Suppressor macrophage treated with lipopolysaccharide for 4 hours (primary cell): ENCODE measurements around the gene ZC3H4.
A peak's percentile ranks its signal among the peaks of the same experiment; 100 is the strongest.
"Not testable (repeated sequence)": the region's sequence is repeated elsewhere in the genome, so short reads cannot be mapped to it uniquely, and the experiment has no call there.

Experiments
- DNase-seq: peaks from one replicate; pipeline ENCODE4 v3.0.0-alpha.2; 2020

ZC3H4 gene

DNA sequence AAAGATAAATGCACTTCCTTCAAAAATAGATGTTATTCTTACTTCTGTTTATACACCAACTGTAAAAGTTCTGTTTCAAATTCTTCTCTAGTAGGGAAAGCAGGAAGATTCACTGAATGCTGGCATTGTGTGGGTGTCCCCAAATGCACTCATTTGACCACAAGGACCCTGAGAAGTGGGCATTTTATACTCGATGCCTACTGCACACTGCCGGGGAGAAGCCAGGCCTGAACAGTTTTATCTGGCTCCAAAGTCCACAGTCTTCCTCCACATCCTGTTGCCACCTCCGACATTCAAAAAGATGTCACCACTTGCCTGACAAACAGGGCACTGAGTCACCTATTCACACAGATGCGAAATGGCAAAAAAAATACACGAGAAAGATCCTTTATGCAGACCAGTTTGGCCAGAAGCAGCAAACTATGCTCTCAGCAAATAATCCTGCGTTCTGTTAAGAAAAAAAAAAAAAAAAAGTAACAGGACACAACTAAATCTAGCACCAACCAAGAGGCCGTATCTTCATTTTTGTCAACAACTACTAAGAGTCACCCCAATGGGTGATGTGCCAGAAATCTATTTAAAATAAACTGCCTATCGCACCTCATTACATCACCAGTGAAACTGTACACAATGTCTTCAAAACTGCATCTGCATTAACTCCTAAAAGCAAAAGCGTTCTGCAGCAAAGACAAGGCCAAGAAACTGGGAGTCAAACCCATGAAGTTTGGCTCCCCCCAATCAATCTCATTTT lies 6.2 kb downstream of the ZC3H4 start:
- DNase-seq: peak; percentile 44

DNA sequence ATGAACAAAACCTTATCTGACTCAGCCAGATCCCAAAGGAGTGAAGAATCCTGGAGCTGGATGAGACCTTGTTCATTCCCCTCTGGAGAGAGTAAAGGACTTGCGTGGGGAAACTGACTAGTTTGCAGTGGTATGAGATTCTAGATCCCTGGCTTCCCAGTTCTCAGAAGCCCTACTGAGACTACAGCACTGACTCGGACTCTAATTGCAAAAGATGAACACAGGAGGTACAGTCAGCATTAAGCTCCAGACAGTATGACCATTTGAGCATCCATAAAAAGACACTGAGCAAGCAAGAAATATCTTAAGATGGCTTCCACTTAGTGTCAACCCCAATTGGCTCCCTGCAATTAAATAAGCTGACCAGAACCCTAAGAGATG lies 6.8 kb downstream of the ZC3H4 start:
- peak; percentile 29 for DNase-seq

DNA sequence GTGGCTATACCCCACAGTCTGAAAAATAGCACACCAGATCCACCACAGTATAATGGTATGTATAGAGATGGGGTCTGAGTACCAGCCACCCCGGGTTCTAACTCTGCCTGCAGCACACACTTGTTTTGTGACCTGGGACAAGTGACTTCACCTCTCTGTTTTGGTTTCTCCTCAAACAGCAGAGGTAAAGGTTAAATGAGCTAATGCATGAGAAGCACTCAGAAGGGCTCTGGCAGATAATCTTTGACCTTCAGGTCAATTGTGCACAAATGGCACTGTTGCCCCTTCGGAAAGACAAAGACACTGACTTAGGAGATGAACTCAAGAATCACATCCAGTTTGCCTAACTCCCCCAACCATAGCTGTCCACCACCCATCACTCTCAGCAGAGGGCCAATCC lies 7.7 kb downstream of the ZC3H4 start:
- DNase-seq: no peak

DNA sequence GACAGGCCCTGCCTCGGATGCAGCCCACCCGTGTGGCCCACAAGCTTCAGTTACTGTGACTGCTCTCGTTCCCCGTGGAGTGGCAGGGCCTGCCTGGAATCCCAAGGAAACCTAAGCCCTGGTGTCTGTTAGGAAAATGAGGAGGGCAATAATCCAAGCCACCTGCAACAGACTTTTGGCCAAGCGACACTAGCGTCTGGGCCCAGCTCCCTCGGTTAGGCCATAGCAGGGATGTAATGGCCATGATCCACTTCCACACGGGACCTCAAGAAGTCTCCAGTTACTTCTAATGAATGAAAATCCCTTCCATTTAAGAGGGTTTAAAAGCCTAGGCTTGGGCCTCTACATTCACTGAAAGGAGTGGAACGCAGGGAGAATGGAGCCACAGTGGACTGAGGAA lies 8.9 kb downstream of the ZC3H4 start:
- no peak for DNase-seq

DNA sequence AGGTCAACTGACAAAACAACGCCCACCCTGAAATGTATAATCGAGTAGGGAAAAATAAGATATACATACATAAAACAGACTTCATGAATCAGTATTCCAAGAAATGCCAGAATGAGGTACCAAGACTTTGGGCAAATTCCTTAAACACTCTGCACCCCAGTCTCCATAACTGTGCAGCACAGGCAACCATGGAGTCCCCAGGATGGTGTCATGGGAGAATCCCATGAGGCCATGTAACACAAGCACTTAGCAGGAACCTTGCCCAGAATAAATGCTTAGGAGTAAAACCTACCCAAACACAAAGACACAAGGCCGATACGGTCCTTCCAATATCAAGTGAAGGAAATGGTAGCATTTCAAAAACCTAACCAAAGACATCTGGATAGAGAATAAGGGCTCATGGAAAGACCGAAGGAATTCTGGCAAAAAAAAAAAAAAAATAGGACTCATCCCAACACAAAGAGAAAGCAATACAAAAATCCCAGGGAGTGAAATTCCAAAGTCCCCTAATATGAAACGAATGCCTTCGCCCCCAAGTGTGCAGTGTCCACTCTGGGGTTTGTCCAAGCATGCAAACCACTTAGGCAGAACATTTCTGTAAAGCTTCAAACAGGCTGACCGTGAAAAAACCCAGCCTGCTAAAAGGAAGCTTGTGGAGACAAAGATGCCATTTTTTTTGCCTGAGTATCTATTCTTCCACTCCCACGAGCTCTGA lies 11.1 kb downstream of the ZC3H4 start:
- DNase-seq: no peak

DNA sequence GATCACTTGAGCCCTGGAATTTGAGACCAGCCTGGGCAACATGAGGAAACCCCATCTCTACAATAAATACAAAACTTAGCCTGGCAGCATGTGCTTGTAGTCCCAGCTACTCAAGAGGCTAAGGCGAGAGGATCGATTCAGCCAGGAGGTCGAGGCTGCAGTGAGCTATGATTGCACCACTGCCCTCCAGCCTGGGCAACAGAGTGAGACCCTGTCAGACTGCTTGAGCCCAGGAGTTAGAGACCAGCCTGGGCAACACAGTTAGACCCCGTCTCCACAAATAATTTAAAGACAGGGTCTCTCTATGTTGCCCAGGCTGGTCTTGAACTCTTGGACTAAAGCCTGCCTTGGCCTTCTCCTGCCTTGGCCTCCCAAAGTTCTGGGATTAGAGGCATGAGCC lies 12.5 kb downstream of the ZC3H4 start:
- not testable (repeated sequence) for DNase-seq

DNA sequence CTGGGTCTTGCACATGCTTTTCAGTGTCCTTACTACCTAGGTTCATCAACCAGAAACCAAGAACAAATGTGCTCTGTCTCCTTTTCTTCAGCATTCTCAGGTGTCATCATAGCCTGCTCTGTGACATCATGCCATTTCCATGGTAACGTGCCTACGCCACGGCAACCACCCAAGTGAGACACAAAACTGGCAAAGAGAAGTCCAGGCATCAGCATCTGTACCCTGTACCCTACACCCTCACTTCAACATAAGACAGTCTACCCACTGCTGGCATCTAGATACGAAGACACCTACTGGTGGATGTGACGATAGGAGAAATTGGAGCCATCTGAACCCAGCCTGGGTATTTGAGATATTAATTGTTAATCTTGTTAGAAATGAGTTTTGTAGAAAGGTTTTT lies 13.3 kb downstream of the ZC3H4 start:
- DNase-seq: no peak

DNA sequence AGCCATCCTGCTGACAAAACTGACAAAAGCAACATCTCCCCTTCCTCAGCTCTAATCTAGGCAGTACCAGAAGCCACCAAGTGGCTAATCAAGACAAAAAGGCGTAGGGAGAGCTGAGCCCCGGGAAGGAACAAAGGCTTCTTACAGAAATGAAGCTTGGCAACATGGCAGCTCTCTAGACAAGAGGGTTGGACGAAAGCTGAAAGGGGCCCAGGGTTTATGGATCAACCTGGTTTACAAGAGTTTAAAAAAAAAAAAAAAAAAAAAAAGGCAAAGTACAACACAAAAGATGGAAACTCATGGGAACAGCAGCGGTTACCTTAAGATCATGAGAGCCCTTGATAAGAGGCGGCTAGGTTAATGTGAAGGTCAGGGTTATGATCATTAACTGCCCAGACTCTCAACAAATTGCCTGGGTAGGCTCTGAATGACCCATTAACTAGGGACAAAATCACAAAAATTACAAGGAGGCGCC lies 14.0 kb downstream of the ZC3H4 start:
- no peak for DNase-seq

DNA sequence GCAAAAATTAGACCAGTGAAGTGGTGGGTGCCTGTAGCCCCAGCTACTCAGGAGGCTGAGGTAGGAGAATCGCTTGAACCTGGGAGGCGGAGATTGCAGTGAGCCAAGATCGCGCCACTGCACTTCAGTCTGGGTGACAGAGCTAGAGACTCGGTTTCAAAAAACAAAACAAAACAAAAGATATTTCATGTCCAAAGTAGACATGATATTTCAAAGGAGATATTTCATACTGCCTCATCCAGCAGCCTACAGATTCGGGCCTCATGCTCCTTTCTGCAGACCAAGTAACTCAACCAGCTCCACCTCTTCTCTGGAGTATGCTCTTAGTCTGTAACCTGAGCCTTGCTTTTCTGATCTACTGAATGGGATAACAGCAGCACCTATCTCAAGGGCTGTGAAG lies 15.0 kb downstream of the ZC3H4 start:
- DNase-seq: no peak

DNA sequence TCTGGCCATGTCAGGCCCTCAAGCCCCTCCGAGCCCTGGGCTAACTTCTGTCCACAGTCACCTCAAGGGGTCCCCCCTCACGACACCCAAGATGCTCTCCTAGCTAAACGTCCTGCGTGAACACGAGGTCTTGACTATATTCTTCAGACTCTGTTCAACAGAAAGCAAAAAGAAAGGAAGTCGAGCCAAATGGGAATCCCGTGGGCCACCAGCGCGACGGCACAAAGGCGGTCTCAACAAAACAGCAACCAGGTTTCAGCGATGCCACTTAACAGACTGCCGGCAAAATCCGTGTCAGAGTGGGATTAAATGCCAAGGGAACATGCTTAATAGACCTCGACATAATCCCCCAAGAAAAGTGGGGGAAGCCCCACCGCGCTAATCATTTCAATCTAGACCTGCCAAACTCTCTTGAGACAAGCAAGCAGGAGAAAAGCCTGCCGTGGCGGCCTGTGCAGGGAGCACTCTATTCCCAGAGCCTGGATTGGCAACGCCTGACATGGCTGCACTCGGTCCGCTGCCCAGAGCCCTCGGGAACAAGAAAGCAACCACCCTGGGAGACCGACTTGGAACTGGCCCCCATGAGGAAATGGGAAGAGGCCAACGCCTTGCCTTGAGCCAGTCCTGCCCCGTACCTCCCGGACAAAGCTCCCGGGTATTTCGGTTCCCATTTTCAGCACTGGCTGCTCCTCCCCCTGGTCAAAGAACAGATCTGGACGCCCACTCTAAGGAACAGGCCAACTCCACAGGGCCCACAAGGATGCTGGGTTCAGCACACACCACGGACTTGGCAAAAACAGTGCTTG lies 16.0 kb downstream of the ZC3H4 start:
- peak; percentile 32 for DNase-seq

DNA sequence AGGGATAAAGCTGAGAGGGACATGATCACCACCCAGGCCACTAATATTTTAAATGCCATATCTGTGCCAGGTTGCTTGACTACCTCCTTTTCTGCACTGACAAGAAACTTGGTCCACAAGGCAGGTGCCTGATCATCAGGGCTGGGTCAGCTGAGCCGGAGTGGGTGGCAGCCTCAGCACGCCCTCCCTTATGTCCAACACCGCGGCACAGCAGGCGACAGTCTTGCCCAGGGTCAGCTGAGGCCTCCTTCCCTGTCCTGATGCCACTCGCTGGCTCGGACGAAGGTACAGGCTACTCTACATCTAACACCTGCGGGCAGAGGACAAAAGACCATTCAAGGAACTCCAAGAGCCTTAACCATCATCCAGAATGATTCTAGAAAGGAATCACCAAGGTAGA lies 16.9 kb downstream of the ZC3H4 start:
- no peak for DNase-seq

DNA sequence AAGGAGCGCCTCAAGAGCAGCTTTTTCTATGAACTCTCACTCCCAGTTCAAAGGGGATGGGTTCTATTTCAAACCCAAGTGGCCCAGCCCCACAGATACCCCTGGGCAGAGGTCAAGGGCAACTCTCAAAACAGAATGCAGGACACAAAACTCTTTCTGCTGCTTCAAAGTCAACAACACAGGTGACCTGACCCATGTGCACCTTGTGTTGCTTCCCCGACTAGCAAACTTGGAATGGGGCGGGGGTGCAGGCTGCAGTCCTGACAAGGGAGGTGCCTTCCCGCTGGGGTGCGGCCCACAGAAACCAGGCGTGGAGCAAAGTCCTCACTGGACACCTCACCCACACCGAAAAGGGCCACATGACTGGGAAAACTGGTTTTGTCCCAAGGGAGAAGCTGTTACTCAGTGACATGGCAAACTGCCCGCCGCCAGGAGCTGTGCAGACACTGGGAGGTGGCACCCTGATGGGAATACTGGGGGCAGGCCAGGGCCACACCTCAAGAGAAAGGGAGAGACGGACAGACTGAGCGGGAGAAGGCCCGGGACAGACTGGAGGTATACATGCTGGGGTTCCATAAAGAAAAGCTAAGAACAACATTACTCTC lies 17.4 kb downstream of the ZC3H4 start:
- DNase-seq: no peak

DNA sequence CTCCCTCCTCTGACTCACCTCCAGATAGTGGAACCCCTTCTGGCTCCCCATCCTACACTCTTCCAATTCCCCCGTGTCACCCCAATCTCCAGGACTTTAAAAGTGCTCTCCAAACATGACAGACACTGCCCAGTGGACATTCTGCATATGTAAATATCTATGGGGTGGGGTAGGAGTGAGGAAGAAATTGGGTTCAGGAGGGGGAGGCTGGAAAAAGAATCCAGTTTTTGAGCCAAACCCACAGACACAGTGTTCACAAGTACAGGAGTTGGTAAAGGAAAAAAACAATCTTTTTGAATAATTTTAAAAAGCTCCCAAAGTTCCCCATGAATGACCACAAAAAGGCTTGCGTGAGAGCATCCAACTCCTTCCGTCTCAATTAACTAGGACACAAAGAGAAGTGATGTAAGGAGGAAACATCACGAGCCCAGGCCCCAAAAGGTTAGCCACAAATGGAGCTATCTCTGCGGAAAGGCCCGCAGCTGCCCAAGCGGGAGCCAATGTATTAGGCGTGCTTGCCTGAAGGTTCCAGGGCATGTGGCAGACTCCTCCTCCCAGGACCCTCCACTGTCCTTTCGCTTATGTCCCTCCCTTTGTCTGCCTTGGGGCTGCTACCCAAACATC lies 18.0 kb downstream of the ZC3H4 start:
- DNase-seq: peak; percentile 73

DNA sequence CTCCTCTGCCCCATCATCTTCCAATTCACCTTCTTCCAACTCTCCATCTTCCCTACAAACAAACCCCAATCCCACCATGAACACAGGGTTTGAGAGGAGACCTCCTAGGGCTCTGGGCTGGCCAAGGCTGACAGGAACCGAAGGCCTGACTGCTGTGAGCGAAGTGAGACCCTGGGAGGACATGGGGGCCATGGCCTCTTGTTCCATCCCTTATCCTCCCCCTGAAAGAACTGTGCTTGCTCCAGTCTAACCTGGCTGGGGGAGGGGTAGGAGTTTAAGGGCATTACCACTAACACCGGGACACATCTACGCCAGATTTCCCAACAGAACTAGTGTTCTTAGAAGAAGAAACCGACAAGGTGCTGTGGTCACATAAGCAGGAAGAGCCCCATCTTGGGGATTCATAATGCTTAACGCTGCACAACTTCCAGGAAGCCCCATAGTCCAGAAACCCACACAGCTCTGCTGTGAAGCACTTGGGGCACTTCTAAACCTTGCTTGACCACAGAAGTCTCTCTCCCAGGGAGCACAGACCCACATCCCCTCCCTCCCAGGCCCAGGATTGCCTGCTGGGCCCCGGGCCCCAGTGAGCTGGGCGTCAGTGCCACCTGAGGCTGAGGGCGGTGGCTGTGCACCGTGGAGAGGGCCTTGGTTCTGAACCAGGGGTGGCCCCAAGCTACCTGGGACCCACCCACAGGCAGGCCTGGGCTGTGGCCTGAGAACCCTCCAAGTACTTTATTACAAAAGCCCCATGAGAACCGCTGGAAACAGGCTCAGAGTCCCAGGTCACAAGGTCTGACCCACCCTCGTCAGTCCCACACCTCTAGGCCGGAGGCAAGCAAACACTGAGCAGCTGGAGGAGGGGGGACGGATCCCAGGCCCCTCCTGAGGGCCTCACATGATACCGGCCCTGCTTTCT lies 18.8 kb downstream of the ZC3H4 start:
- peak; percentile 31 for DNase-seq

DNA sequence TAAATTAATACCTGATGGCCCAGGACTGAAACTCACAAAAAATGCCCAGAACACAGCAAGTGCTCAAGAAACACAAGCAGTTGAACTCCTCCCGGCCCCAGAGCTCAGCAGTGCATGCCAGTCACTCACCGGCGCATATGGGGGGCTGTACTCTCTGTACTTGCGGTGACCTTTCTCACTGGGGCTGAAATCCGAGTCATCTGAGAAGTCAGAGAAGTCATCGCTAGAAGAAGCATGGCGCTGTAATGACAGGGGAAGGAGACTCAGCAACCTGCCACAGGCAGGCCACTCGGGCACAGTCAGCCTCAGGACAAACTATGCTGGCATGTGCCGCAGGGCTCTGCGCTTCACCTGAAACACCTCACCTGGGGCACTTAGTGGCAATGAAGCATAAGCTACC lies 19.7 kb downstream of the ZC3H4 start:
- no peak for DNase-seq

DNA sequence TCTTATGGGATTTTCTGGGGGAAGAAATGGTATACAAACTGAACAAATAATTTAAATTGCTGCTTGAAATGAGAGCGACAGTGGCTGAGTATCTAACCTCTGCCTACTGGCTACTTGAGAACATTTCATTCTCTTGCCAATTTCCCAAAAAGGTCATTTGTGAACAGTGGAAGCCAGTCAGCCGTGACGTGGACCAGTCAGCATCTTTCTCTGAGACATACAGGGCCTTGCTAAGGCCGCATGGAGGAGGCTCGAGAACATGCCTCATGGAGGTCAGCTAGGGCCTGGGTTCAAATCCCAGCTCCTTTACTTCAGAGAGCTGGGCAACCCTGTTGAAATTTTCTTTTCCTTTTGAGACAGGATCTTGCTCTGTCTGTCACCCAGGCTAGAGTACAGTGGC lies 20.3 kb downstream of the ZC3H4 start:
- DNase-seq: no peak

DNA sequence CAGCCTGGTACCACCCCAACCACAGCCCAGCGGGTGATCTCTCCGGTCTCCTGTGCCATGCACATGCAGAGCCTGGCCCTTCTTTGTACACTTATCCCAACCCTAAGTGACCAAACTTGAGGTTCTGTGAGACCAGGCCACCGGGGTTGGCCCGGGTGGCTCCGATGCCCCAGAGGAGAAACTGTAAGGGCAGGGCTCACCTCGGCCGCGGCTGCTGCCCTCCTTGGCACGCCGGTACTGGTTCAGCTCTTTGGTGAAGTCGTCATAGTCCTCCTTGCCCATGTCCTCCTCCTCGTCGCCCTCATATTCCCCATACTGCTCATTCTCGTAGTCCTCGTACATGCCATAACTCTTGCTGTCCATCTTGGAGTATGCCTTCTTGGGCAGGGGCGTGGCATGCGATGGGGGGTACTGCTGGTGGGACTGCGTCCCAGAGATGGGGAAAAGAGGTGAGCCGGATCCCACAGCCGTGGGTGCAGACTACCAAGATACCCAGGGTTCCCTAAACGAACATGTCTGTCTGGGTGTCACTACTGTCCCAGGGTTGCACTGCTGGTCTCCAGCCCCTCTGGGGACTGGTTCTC lies 23.7 kb downstream of the ZC3H4 start:
- DNase-seq: no peak

DNA sequence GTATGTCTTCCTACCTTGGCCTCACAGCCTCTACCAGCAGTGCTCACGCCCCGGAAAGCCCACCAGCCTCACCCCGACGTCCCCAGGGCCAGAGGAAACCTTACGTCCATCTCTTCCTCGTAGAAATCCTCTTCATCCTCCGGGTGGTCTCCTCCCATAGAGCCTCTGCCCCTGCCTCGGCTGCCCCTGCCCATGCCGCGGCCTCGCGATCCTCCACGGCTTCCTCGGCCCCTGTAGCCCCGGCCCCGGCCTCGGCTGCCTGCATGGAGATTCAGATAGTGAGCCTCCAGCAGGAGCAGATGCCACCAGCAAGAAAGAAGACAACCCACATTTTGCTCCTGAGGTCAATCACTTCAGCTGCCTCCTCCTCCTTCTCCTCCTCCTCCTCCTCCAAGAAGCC lies 27.3 kb downstream of the ZC3H4 start:
- no peak for DNase-seq

DNA sequence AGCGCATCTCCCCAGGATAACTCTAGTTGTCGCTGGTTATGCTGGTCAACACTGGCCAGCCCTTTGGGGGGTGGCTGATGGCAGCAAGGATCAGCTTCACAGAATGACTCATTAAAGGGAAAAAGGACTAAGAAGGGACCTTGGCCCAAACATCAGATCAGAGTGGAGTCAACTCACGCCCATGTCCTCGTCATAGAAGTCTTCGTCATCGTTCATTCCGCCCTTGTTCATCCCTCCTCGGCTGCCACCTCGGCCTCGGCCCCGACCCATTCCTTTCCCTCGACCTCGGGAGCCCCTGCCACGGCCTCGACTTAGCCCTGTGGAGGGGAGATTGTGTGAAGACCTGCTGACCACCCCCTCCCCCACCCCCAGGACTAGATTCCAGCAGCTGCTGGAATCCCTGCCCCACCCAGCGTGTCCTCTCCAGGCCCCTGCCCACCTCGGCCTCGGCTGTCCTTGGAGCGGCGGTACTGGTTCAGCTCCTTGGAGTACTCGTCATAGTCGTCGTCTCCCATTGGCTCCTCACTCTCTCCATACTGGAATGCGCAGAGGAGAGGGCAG lies 28.6 kb downstream of the ZC3H4 start:
- DNase-seq: no peak

DNA sequence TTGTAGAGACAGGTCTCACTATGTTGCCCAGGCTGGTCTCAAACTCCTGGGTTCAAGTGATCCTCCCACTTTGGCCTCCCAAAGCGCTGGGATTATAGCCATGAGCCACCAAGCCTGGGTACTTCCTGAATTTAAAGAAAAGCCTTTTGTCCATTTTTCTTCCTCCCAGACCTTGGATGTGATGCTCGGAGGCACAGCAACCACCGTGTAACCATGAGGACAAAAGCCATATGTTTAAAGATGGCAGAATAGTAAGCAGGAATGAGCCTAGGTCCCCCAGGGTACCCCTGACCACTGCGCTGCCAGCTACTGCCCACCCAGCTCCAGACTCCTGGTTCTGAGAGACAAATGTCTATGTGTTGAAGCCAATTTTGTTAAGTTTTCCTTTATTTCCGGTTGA lies 31.1 kb downstream of the ZC3H4 start:
- DNase-seq: no peak

DNA sequence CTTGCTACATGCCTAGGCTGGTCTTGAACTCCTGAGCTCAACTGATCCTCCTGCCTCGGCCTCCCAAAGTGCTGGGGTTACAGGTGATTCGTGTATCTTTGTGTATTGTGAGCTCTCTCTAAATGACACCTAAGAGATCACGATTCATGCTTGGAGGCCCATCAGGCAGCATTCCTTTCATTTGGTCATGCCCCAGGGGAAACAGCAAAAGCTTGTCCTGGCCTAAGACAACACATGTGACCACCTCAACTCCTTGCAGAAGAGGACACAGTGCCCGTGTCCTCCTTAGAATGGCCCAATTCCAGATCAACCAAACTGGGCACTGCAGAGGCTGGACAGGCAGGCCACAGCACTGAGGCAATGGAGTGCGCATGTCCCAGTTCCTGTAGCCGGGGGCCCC lies 32.5 kb downstream of the ZC3H4 start:
- no peak for DNase-seq
